GM06990 (cell line): Measurements from ENCODE around the gene TNFRSF8.
"Not testable (repeated sequence)": the region's sequence is repeated elsewhere in the genome, so short reads cannot be mapped to it uniquely, and the experiment has no call there.

ENCODE experiments used
- DNase-seq: peaks from one replicate; pipeline ENCODE4 v3.0.0-alpha.2; 2011; ENCODE audit not compliant: insufficient read length; ENCODE audit errors: extremely low read depth
- H3K27me3 ChIP-seq: replicated peaks from 2 replicates; pipeline ENCODE4 v1.6.0; 2011; ENCODE audit warnings: low read length; ENCODE audit not compliant: control insufficient read depth, insufficient read depth
- H3K36me3 ChIP-seq: 2 replicates; pipeline ENCODE4 v1.5.1; 2011; ENCODE audit warnings: low read length; ENCODE audit not compliant: control insufficient read depth, insufficient read depth
- H3K4me3 ChIP-seq: replicated peaks from 2 replicates; pipeline ENCODE4 v1.5.1; 2011; ENCODE audit warnings: low read depth, mild to moderate bottlenecking, control low read depth, low read length
- TF ChIP-seq, protein P1 (sequence below): IDR thresholded peaks from 2 replicates; pipeline ENCODE4 v1.5.1; 2011; ENCODE audit warnings: low read length, control low read depth, mild to moderate bottlenecking, inconsistent platforms; ENCODE audit not compliant: insufficient read depth, poor library complexity, severe bottlenecking

The TNFRSF8 gene

DNA sequence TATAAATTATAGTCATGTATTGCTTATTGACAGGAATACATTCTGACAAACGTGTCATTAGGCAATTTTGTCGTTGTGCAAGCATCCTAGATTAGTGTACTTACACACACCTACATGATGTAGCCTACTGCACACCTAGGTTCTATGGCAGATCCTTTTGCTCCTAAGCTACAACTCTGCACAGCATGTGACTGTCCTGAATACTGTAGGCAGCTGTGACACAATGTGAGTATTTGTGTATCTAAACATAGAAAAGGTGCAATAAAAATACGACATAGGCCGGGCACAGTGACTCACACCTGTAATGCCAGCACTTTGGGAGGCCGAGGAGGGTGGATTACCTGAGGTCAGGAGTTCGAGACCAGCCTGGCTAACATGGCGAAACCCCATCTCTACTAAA lies 36.5 kb downstream of the TNFRSF8 start:
- H3K36me3 ChIP-seq, result peaks cover 30% of the 10 kb centered on the region
- no peak for DNase-seq
- no peak overlapping the region for H3K4me3 ChIP-seq
- no peaks in the 10 kb centered on the region for H3K27me3 ChIP-seq
- TF ChIP-seq, protein P1, sequence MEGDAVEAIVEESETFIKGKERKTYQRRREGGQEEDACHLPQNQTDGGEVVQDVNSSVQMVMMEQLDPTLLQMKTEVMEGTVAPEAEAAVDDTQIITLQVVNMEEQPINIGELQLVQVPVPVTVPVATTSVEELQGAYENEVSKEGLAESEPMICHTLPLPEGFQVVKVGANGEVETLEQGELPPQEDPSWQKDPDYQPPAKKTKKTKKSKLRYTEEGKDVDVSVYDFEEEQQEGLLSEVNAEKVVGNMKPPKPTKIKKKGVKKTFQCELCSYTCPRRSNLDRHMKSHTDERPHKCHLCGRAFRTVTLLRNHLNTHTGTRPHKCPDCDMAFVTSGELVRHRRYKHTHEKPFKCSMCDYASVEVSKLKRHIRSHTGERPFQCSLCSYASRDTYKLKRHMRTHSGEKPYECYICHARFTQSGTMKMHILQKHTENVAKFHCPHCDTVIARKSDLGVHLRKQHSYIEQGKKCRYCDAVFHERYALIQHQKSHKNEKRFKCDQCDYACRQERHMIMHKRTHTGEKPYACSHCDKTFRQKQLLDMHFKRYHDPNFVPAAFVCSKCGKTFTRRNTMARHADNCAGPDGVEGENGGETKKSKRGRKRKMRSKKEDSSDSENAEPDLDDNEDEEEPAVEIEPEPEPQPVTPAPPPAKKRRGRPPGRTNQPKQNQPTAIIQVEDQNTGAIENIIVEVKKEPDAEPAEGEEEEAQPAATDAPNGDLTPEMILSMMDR, result no peak

DNA sequence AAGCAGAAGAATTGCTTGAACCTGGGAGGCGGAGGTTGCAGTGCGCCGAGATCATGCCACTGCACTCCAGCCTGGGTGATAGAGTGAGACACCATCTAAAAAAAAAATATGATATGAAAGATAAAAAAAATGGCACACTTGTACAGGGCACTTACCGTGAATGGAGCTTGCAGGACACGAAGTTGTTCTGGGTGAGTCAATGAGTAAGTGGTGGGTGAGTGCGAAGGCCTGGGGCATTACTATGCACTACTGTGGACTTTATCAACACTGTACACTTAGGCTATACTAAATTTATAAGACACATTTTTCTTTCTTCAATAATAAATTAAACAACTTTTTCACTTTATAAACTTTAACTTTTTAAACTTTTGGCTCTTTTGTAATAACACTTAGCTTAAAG lies 37.0 kb downstream of the TNFRSF8 start:
- TF ChIP-seq, protein P1, result no peak
- Histone ChIP-seq H3K36me3 (peaks cover 34% of the 10 kb centered on the region), H3K4me3 (no peak overlapping the region), H3K27me3 (no peaks in the 10 kb centered on the region)
- no peak for DNase-seq

DNA sequence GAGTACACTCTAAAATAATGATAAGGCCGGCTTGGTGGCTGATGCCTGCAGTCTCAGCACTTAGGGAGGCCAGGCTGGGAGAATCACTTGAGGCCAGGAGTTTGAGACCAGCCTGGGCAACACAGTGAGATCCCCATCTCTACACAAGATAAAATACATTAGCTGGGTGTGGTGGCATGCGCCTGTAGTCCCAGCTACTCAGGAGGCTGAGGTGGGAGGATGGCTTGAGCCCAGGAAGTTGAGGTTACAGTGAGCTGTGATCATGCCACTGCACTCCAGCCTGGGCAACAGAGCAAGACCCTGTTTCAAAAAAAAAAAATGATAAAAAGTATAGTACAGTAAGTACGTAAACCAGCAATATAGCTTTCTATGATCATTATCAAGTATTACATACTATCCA lies 38.0 kb downstream of the TNFRSF8 start:
- H3K4me3 ChIP-seq, H3K27me3 ChIP-seq, DNase-seq: not testable (repeated sequence)
- H3K36me3 ChIP-seq, result peaks cover 37% of the 10 kb centered on the region

DNA sequence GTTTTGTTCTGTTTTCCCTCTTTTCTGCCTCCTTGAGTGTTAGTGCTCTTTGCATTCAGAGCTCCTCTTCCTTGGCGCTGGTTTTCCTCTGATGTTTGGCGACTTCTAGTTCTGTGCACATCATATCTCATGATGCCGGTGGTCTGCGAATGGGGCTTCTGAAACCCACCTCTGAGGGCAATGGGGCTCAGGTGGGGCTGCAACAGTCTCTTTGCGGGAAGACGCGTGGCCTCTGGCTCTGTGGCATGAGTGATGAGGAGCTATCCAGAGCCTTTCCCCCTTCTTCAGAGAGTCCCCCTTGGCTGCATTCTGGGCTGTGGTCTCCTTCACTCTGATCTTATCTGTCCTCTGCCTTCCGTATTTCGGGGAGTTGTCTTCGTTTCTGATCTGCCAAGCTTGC lies 39.0 kb downstream of the TNFRSF8 start:
- DNase-seq, result no peak
- no peak overlapping the region for H3K4me3 ChIP-seq
- peaks cover 36% of the 10 kb centered on the region for H3K36me3 ChIP-seq
- TF ChIP-seq, protein P1, result no peak
- H3K27me3 ChIP-seq, result no peaks in the 10 kb centered on the region

DNA sequence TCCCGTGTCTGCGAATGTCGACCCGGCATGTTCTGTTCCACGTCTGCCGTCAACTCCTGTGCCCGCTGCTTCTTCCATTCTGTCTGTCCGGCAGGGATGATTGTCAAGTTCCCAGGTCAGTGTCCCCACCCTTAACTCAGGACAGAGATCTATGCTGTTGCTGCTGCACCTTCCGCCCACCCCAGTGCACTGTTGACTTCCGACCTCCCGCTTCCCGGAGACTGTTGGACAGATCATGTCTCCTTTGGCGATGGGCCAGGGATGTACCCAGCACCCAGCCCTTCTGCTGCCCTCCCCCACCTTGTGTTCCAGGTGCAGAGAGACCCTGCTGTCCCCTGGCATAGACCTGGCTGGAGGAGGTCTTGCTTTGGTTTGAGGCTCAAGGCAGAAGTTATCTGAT lies 41.3 kb downstream of the TNFRSF8 start:
- Histone ChIP-seq H3K36me3 (peaks cover 36% of the 10 kb centered on the region), H3K4me3 (no peak overlapping the region), H3K27me3 (no peaks in the 10 kb centered on the region)
- TF ChIP-seq, protein P1, result no peak
- no peak for DNase-seq

DNA sequence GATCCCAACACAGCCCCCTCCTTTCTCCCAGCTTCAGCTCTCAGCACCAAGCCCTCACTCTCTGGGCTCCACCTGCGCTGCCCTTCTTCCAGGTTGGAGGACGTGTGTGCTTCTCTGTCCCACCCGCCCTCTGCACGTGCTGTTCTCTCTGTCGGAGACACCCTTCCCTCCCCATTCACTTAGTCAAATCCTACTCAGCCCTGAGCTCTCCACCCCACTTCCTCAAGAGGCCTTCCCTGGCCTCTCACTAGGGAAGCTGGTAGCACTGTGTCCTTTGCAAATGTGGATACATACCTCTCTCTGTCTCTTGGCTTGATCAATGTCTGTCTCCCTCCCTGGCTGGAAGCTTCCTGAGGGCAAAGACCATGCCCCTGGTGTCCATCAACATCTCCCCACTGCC lies 43.0 kb downstream of the TNFRSF8 start:
- no peak for DNase-seq
- TF ChIP-seq, protein P1, result no peak
- H3K27me3 ChIP-seq, result no peaks in the 10 kb centered on the region
- peaks cover 42% of the 10 kb centered on the region for H3K36me3 ChIP-seq
- H3K4me3 ChIP-seq, result no peak overlapping the region
